Measurements from ENCODE around the gene CD4.

DNA sequence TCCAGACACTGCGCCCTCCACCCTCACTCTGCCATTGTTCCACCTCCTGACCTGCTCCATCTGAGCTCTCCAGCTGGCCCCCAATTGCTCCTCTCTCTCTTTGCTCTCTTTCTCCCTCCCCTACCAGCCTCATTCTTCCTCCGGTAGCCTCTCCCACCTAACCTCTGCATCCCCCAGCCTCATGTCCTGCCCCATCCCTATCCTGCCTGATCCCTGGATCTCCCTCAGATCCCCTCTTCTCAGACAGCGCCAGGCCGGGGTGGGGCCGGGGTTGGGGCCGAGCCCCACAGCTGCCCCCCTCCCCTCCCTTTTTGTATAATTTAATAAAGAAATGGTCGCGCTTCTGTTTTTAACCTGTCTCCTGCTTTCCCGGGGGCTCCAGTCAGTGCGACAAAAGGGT lies 18.7 kb upstream of the CD4 start:
- TF ChIP-seq ZFX (IDR thresholded peaks at IDR 0.05), result no peak
- TF ChIP-seq, protein P1, sequence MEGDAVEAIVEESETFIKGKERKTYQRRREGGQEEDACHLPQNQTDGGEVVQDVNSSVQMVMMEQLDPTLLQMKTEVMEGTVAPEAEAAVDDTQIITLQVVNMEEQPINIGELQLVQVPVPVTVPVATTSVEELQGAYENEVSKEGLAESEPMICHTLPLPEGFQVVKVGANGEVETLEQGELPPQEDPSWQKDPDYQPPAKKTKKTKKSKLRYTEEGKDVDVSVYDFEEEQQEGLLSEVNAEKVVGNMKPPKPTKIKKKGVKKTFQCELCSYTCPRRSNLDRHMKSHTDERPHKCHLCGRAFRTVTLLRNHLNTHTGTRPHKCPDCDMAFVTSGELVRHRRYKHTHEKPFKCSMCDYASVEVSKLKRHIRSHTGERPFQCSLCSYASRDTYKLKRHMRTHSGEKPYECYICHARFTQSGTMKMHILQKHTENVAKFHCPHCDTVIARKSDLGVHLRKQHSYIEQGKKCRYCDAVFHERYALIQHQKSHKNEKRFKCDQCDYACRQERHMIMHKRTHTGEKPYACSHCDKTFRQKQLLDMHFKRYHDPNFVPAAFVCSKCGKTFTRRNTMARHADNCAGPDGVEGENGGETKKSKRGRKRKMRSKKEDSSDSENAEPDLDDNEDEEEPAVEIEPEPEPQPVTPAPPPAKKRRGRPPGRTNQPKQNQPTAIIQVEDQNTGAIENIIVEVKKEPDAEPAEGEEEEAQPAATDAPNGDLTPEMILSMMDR (conservative IDR thresholded peaks at IDR 0.05), result no peak

Measured in C4-2B (cell line).